ENCODE data around the gene NEDD4.

NEDD4 gene

GRCh38 chr15:55990998-55991397, 2.4 kb downstream of the NEDD4 start:
- H3K4me3 ChIP-seq (ENCODE audit: low read depth, low read length): no peak overlapping the region
- DNase-seq (ENCODE audit: low read depth): no peak
- TF ChIP-seq CTCF (IDR thresholded peaks at IDR 0.05; ENCODE audit: insufficient read depth, low read depth, low read length, missing control alignments): no peak

- TF ChIP-seq CTCF (IDR thresholded peaks at IDR 0.05; ENCODE audit: insufficient read depth, low read depth, low read length, missing control alignments): no peak
- no peak overlapping the region for H3K4me3 ChIP-seq (ENCODE audit: low read depth, low read length)
- no peak for DNase-seq (ENCODE audit: low read depth)
Measured at GRCh38 chr15:55990516-55990915, 2.9 kb downstream of the NEDD4 start.

DNA sequence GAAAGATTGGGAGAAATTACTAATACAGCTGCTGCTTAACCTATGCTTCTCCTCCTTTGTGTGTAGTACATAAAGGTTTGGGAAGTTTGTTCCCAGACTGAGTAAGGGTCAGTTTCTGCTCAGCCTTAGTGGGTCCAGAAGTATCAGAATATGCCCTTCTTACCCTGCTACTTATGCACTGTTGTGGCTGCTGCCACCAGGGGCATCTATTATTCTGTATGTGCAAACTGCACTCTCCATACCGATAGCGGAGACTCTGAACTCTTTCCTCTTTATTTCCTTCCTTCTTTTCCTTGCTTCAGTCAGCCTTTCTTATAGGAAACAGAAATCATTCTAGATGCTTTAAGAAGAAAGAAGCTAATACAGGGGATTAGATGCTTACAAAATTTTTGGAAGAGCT, 4.0 kb downstream of the NEDD4 start:
- DNase-seq (ENCODE audit: low read depth): no peak

DNA sequence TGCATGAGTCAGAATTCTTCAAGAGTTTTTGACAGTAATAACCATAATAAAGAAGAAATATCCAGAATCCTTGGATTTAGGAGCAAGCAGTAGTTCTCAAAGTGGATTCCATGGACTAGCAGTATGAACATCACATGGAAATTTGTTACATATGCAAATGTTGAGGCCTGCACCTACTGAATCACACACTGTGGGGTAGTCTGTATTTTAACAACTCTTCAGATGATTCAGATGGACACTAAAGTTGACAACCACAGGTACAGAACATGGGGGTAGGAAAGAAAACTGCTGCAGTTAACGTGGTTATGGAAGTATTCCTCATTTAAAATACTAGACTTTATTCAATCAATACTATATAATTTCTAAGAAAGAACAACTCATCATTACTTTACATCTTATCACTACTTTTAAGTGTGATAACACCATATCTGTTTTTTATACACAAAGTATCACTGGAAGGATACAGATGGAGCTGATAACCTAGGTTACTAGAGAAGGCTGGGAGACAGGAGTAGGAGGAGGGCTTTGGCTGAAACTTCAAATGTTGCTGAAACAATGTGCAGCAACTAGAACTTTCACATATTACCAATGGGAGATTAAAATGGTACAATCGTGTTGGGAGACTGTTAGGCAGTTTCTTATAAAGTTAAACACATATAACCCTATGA, 11.7 kb downstream of the NEDD4 start:
- no peak for TF ChIP-seq CTCF (IDR thresholded peaks at IDR 0.05; ENCODE audit: insufficient read depth, low read depth, low read length, missing control alignments)
- DNase-seq (ENCODE audit: low read depth): no peak
- H3K4me3 ChIP-seq (ENCODE audit: low read depth, low read length): no peak overlapping the region

More for the DNA sequence above, 4.0 kb downstream of the NEDD4 start:
- no peak overlapping the region for H3K4me3 ChIP-seq (ENCODE audit: low read depth, low read length)
- TF ChIP-seq CTCF (IDR thresholded peaks at IDR 0.05; ENCODE audit: insufficient read depth, low read depth, low read length, missing control alignments): no peak

DNA sequence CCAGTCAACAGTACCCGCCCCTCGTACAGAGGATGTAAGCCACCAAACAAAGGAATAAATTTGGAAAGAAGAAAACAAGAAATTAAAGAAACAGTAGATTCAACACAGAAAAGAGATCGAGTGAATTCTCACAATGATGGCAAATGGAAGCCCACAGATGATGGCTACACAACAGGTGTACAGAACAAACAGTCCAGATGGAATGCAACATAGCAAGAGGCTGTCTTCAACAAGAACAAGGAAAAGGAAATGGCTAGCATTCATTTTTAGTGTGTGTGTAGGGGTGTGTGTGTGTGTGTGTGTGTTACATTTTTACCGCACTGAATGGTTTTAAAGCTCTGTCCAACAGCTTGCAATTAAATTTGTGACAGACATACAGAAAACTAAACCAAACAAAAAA, 12.9 kb downstream of the NEDD4 start:
- DNase-seq (ENCODE audit: low read depth): no peak
- TF ChIP-seq CTCF (IDR thresholded peaks at IDR 0.05; ENCODE audit: insufficient read depth, low read depth, low read length, missing control alignments): no peak
- no peak overlapping the region for H3K4me3 ChIP-seq (ENCODE audit: low read depth, low read length)

- no peak for TF ChIP-seq CTCF (IDR thresholded peaks at IDR 0.05; ENCODE audit: insufficient read depth, low read depth, low read length, missing control alignments)
- no peak for DNase-seq (ENCODE audit: low read depth)
- no peak overlapping the region for H3K4me3 ChIP-seq (ENCODE audit: low read depth, low read length)
Measured at GRCh38 chr15:55977231-55977630, 16.2 kb downstream of the NEDD4 start.

DNA sequence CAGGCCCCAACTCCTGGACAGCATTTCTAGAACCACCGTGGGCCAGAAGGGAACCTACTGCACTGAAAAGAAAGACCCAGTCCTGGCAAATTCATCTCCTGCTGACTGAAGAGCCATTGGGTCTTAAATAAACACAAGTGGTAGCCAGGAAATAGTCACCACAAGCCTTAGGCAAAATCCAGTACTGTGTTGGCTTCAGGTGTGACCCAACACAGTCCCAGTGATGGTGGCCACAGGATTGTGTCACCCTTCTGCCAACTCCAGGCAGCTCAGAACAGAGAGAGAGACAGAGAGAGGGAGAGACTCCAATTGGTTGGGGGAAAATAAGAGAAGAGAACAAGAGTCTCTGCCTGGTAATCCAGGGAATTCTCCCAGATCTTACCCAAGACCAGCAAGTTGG, 23.1 kb downstream of the NEDD4 start:
- TF ChIP-seq CTCF (IDR thresholded peaks at IDR 0.05; ENCODE audit: insufficient read depth, low read depth, low read length, missing control alignments): no peak
- no peak overlapping the region for H3K4me3 ChIP-seq (ENCODE audit: low read depth, low read length)
- no peak for DNase-seq (ENCODE audit: low read depth)
